GM23338 (cell line): ENCODE results near the gene ITGB6. TPM values are rescaled to one million over a fixed set of nuclear protein-coding genes. Genes with fewer than 3 reads are reported as not detected.

Experiments
- ATAC-seq: fragments of 200-7000 bp; cut with Tn5 transposase; 3 replicates; pipeline ENCODE4 v1.9.1; 2020
- DNase-seq: peaks from one replicate; pipeline ENCODE4 v3.0.0-alpha.2; 2015; ENCODE audit warnings: low spot score
- H2AFZ ChIP-seq: fragments of 200-600 bp; sonication (generic); 2 replicates; pipeline ENCODE4 v1.8.0; 2016; ENCODE audit warnings: antibody characterized with exemption, mild to moderate bottlenecking, moderate library complexity
- H3F3A ChIP-seq: fragments of 200-600 bp; sonication (generic); replicated peaks from 2 replicates; pipeline ENCODE4 v1.8.0; 2017; ENCODE audit warnings: antibody characterized with exemption, mixed run types, low read depth
- H3K27ac ChIP-seq: fragments of 200-600 bp; sonication (generic); 2 replicates; pipeline ENCODE4 v1.6.1; 2016; ENCODE audit warnings: low read depth
- H3K27me3 ChIP-seq: fragments of 200-600 bp; sonication (generic); 2 replicates; pipeline ENCODE4 v1.8.0; 2016; ENCODE audit warnings: mild to moderate bottlenecking, mixed run types, moderate library complexity; ENCODE audit not compliant: insufficient read depth
- H3K36me3 ChIP-seq: fragments of 200-600 bp; sonication (generic); 2 replicates; pipeline ENCODE4 v1.8.0; 2016; ENCODE audit warnings: mild to moderate bottlenecking; ENCODE audit not compliant: insufficient read depth
- H3K4me1 ChIP-seq: fragments of 200-600 bp; sonication (generic); 2 replicates; pipeline ENCODE4 v1.8.0; 2016; ENCODE audit warnings: mild to moderate bottlenecking, moderate library complexity; ENCODE audit not compliant: insufficient read depth
- H3K4me2 ChIP-seq: fragments of 200-600 bp; sonication (generic); 2 replicates; pipeline ENCODE4 v1.7.1; 2017; ENCODE audit warnings: mixed run types
- H3K4me3 ChIP-seq: fragments of 200-600 bp; sonication (generic); 2 replicates; pipeline ENCODE4 v1.6.1; 2016; ENCODE audit warnings: mixed run types
- H3K79me2 ChIP-seq: fragments of 200-600 bp; sonication (generic); replicated peaks from 2 replicates; pipeline ENCODE4 v1.8.0; 2017; ENCODE audit warnings: mild to moderate bottlenecking; ENCODE audit not compliant: insufficient read depth
- H3K9me2 ChIP-seq: fragments of 200-600 bp; sonication (generic); 2 replicates; pipeline ENCODE4 v1.8.0; 2017; ENCODE audit not compliant: insufficient read depth
- H4K20me1 ChIP-seq: fragments of 200-600 bp; sonication (generic); replicated peaks from 2 replicates; pipeline ENCODE4 v1.8.0; 2017; ENCODE audit warnings: mild to moderate bottlenecking; ENCODE audit not compliant: insufficient read depth
- H3K27ac Mint-ChIP-seq: 2 replicates; pipeline ENCODE4 v1.8.0; 2020; ENCODE audit warnings: inconsistent platforms, mild to moderate bottlenecking, moderate library complexity, mixed read lengths
- H3K27me3 Mint-ChIP-seq: 3 replicates; pipeline ENCODE4 v1.8.0; 2022; ENCODE audit warnings: low read depth, mild to moderate bottlenecking, moderate library complexity, mixed read lengths, inconsistent platforms; ENCODE audit not compliant: insufficient read depth, poor library complexity
- H3K36me3 Mint-ChIP-seq: 3 replicates; pipeline ENCODE4 v1.8.0; 2021; ENCODE audit warnings: low read depth, mild to moderate bottlenecking, inconsistent platforms, moderate library complexity, mixed read lengths
- H3K4me1 Mint-ChIP-seq: 3 replicates; pipeline ENCODE4 v1.8.0; 2020; ENCODE audit warnings: mild to moderate bottlenecking, inconsistent platforms, mixed read lengths
- H3K4me3 Mint-ChIP-seq: 3 replicates; pipeline ENCODE4 v1.8.0; 2021; ENCODE audit warnings: moderate library complexity, mild to moderate bottlenecking, inconsistent platforms, mixed read lengths
- H3K9me3 Mint-ChIP-seq: 3 replicates; pipeline ENCODE4 v1.8.0; 2020; ENCODE audit warnings: moderate library complexity, mild to moderate bottlenecking, inconsistent platforms, mixed read lengths
- JUNB ChIP-seq: IDR thresholded peaks from one replicate; pipeline ENCODE4 v1.6.1; 2016; ENCODE audit warnings: antibody characterized with exemption; ENCODE audit not compliant: unreplicated experiment
- POLR2AphosphoS5 ChIP-seq: IDR thresholded peaks from 2 replicates; pipeline ENCODE4 v1.6.1; 2016; ENCODE audit warnings: antibody characterized with exemption, low read depth
- REST ChIP-seq: IDR thresholded peaks from one replicate; pipeline ENCODE4 v1.6.1; 2018; ENCODE audit warnings: antibody characterized with exemption; ENCODE audit not compliant: unreplicated experiment
- STAT1 ChIP-seq: IDR thresholded peaks from one replicate; pipeline ENCODE4 v1.6.1; 2016; ENCODE audit warnings: antibody characterized with exemption; ENCODE audit not compliant: unreplicated experiment
- ZNF462 ChIP-seq: fragments of 250-450 bp; sonication (Bioruptor Pico); IDR thresholded peaks from 2 replicates; pipeline ENCODE4 v1.5.0; 2020; ENCODE audit warnings: mild to moderate bottlenecking, moderate library complexity
- polyA plus RNA-seq: library from polyadenylated mRNA; unstranded; fragments of >200 nt; fragmentation: Nextera tagmentation; extraction: Ambion mirVana; gene quantifications from 2 replicates; pipeline ENCODE4 v1.2.1, GENCODE V29; 2016
- total RNA-seq: library from RNA; depleted of rRNA; stranded (reverse); fragments of >200 nt; shearing (Covaris generic); gene quantifications from 2 replicates; pipeline ENCODE4 v1.2.3, GENCODE V29; 2014

The ITGB6 gene
- total and polyA plus RNA-seq, 2 experiments from 2014 or later, result not detected

- no peak for TF ChIP-seq ZNF462
Observed at GRCh38 chr2:160224507-160224906, 24.4 kb upstream of the ITGB6 start (continued).

GRCh38 chr2:160224060-160224459 is 24.0 kb upstream of the ITGB6 start:
- Mint-ChIP-seq H3K4me3 (no peak overlapping the region), H3K36me3 (no peaks in the 10 kb centered on the region), H3K4me1 (peaks cover 15% of the 10 kb centered on the region), H3K27me3 (peaks cover 2% of the 10 kb centered on the region), H3K27ac (0 out of 2 replicates have a peak overlapping the region, but pooled peaks have one; percentile 10), H3K9me3 (no peaks in the 10 kb centered on the region)
- H3K4me3 ChIP-seq, result no peak overlapping the region
- H3K27ac ChIP-seq, result no peak overlapping the region
- H3K9me2 ChIP-seq, result 0 out of 2 replicates have a peak, but pooled peaks cover 7% of the 10 kb centered on the region
- no peak for DNase-seq
- H3K79me2 ChIP-seq, result no peaks in the 10 kb centered on the region
- H3K27me3 ChIP-seq, result no peaks in the 10 kb centered on the region
- no peak overlapping the region for H2AFZ ChIP-seq
- H3K36me3 ChIP-seq, result no peaks in the 10 kb centered on the region
- no peaks in the 10 kb centered on the region for H3F3A ChIP-seq
- no peak for ATAC-seq
- H3K4me1 ChIP-seq, result peaks cover 10% of the 10 kb centered on the region
- no peak overlapping the region for H3K4me2 ChIP-seq
- H4K20me1 ChIP-seq, result no peaks in the 10 kb centered on the region
- TF ChIP-seq REST (no peak), POLR2AphosphoS5 (no peak), ZNF462 (no peak), STAT1 (no peak), JUNB (no peak)
